Testis (tissue), 5 donors: ENCODE measurements around the gene PIH1D1. TPM values are rescaled to one million over a fixed set of nuclear protein-coding genes. Genes with fewer than 3 reads are reported as not detected.
A peak's percentile ranks its signal among the peaks of the same experiment; 100 is the strongest.

Experiments used
- DNase-seq: peaks from one replicate; pipeline ENCODE4 v3.0.0-alpha.2; 2019
- H3K27ac ChIP-seq, 2 donors: fragments of 200-600 bp; sonication (generic); one replicate each; pipeline ENCODE4 v1.5.1; 2019
- H3K27me3 ChIP-seq: fragments of 200-600 bp; sonication (generic); one replicate; pipeline ENCODE4 v1.5.1; 2019
- H3K36me3 ChIP-seq: fragments of 200-600 bp; sonication (generic); one replicate; pipeline ENCODE4 v1.5.1; 2017; ENCODE audit warnings: low read depth; ENCODE audit errors: missing control alignments
- H3K4me1 ChIP-seq: fragments of 200-600 bp; sonication (generic); one replicate; pipeline ENCODE4 v1.5.1; 2019
- H3K4me3 ChIP-seq, 2 donors: fragments of 200-600 bp; sonication (generic); one replicate each; pipeline ENCODE4 v1.5.1; 2017 to 2019
- H3K9me3 ChIP-seq: fragments of 200-600 bp; sonication (generic); one replicate; pipeline ENCODE4 v1.5.1; 2017
- CTCF ChIP-seq, 3 experiments: fragments of 450-650 bp in 2 of 3; fragments of 200-600 bp in 1 of 3; sonication (generic) in 1 of 3; IDR thresholded peaks; one replicate each; pipeline ENCODE4 v1.5.1; 2016 to 2019; ENCODE audit warnings: antibody characterized with exemption in 3 of 3, mild to moderate bottlenecking in 2 of 3, moderate library complexity in 1 of 3
- POLR2A ChIP-seq: fragments of 450-650 bp; IDR thresholded peaks from one replicate; pipeline ENCODE4 v1.6.1; 2017; ENCODE audit warnings: antibody characterized with exemption, mild to moderate bottlenecking, moderate library complexity
- WGBS, 2 donors: methylation state at CpG; one replicate each; pipeline ENCODE4 v1.1.5; 2018; 5-methylcytosine and 5-hydroxymethylcytosine counted together
- intact Hi-C: fragments of 100-400 bp; cut with DNase I; formaldehyde crosslinking; loops from one replicate; pipeline ENCODE4 v1.15.1; 2023; ENCODE audit warnings: low total_unique reads
- long read RNA-seq, 2 donors: transcript quantifications; one replicate each; lab custom pipeline, GENCODE V29; 2026
- polyA plus RNA-seq: library from polyadenylated mRNA; stranded (reverse); fragments of 350-450 nt; fragmentation: Illumina TruSeq; extraction: RNeasy Lipid Tissue Mini Kit (QIAGEN cat#74804); gene quantifications from one replicate; pipeline ENCODE4 v1.2.3, GENCODE V29; 2014; ENCODE audit warnings: low read depth, low replicate concordance; ENCODE audit not compliant: insufficient read depth
- total RNA-seq, 2 donors: library from RNA; depleted of rRNA; stranded (reverse); fragments of >200 nt; gene quantifications; one replicate each; pipeline ENCODE4 v1.2.3, GENCODE V29; 2016

Gene PIH1D1
- total RNA-seq (10 to 100 TPM; 45.9 to 49.6 TPM), polyA plus RNA-seq (55.3 TPM)
- long read RNA-seq, donor 1, transcript PIH1D1-201 (9 exons, 1,192 nt): major isoform, 17 of 56 reads
- long read RNA-seq, donor 1, transcript PIH1D1-223 (2 exons, 474 nt): minor isoform, 5 of 56 reads
- long read RNA-seq, donor 1, partial matches to known transcripts: 31 of 56 reads
- long read RNA-seq, donor 1, other reads (novel, unspliced or antisense): 0 of 56 reads
- long read RNA-seq, donor 2, transcript PIH1D1-201 (9 exons, 1,192 nt): major isoform, 13 of 20 reads
- long read RNA-seq, donor 2, partial matches to known transcripts: 0 of 20 reads
- long read RNA-seq, donor 2, other reads (novel, unspliced or antisense): 0 of 20 reads

DNA sequence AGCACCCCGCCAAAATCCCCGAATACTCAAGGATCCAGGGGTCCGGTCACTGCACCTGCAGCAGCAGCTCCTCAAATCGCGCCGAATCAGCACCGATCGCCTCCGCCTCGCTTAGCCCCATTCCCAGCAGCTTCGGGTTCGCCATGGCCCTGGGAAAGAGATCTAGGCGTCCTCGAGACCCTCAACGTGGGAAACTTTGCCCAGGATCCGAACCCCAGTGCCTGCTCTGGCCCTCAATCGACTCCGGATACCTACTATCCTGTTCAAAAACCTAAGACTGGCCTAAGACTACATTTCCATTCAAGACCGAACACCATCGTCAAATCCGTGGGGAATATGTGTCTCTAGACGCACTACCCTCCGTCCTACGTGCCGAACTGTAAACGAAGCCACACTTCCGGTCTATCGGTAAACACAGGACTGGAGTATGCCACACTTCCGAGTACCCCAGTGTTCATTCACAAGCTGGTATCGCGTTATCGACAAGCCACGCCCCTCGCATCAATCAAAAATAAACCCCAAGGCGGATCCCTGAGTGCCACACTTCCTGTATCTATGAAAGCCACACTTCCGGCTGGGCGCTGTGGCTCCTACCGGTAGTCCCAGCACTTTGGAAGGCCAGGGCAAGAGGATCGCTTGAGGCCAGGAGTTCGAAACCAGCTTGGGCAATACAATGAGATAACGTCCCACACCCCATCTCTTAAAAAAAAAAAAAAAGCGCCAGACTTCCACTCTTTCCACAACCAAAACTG, at the start of gene PIH1D1:
Gene PIH1D1 (minus strand): TSS at position 385 of the 752 bp plus-strand sequence. CDS start 240 bp downstream, at position 145.
- TF ChIP-seq CTCF (IDR thresholded peaks at IDR 0.05): peak in 1 of 3 experiments; percentile 10
- TF ChIP-seq POLR2A: no peak
- peaks cover 4% of the 10 kb centered on the region for H3K4me1 ChIP-seq
- no peaks in the 10 kb centered on the region for H3K36me3 ChIP-seq
- WGBS, 2 donors: 2 to 8% methylated on average over 40 to 42 of the region's 42 CpGs
- H3K9me3 ChIP-seq: no peaks in the 10 kb centered on the region
- H3K4me3 ChIP-seq: peak within 1 kb of the TSS; percentile 56 to 83
- DNase-seq: peak; percentile 100
- intact Hi-C loops: no loop called here
- H3K27ac ChIP-seq: peak within 1 kb of the TSS; percentile 94 to 96
- H3K27me3 ChIP-seq: no peaks in the 10 kb centered on the region

DNA sequence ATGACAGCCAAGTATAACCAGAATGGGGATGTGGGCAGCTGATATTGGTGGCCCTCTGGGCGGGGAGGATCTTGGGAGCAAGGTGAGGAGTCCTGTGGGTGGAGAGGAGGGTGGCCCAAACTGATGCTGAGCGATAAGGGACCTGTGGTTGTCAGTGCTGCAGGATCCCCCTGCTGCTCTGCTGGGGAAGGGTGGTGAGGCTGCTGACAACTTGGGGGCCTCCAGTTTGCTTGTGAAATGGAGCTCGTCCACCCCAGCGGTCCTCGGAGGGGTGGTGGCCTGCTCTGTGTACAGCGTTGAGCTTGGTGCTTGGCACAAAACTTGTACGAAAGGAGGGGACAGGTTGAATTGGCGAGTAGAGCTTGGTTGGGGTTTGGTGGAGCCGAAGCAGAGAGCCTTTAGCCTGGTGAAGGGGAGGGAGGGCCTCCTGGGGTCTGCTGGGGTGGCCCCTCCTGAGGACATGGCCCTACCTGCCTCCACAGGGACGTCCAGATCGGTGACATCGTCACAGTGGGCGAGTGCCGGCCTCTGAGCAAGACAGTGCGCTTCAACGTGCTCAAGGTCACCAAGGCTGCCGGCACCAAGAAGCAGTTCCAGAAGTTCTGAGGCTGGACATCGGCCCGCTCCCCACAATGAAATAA, 47.5 kb upstream of the PIH1D1 start:
- intact Hi-C loops: no loop called here
- TF ChIP-seq CTCF (IDR thresholded peaks at IDR 0.05) (no peak), POLR2A (no peak)
- no peaks in the 10 kb centered on the region for H3K36me3 ChIP-seq
- 45 to 58% methylated on average over 16 to 19 of the region's 19 CpGs for WGBS, 2 donors
- peaks cover 42% of the 10 kb centered on the region for H3K4me1 ChIP-seq
- no peaks in the 10 kb centered on the region for H3K27me3 ChIP-seq
- no peak overlapping the region for H3K4me3 ChIP-seq
- DNase-seq: peak; percentile 64
- H3K27ac ChIP-seq: peak overlapping the region; percentile 65 to 73
- H3K9me3 ChIP-seq: no peaks in the 10 kb centered on the region

DNA sequence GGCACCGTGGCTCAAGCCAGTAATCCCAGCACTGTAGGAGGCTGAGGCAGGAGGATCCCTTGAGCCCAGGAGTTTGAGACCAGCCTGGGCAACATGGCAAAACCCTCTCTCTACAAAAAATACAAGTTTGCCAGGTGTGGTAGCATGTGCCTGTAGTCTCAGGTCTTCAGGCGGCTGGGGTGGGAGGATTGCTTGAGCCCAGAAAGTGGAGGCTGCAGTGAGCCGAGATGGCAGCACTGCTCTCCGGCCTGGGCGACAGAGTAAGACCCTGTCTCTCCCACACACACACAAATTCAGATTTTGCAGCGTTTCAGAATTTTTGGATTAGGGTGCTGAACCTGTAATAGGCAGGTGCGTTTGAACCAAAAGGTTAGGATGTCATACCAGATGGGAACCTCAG, 46.9 kb upstream of the PIH1D1 start:
- no peak for DNase-seq
- H3K27ac ChIP-seq: no peak overlapping the region
- no peak overlapping the region for H3K4me3 ChIP-seq
- H3K27me3 ChIP-seq: no peaks in the 10 kb centered on the region
- TF ChIP-seq CTCF (IDR thresholded peaks at IDR 0.05) (no peak), POLR2A (no peak)
- 80 to 86% methylated on average over 7 of the region's 7 CpGs for WGBS, 2 donors
- H3K9me3 ChIP-seq: no peaks in the 10 kb centered on the region
- H3K4me1 ChIP-seq: peaks cover 42% of the 10 kb centered on the region
- no peaks in the 10 kb centered on the region for H3K36me3 ChIP-seq
- intact Hi-C loops: no loop called here

- Histone ChIP-seq H3K27ac (peak overlapping the region; percentile 98), H3K36me3 (no peaks in the 10 kb centered on the region), H3K4me1 (peaks cover 34% of the 10 kb centered on the region), H3K4me3 (no peak overlapping the region), H3K27me3 (no peaks in the 10 kb centered on the region), H3K9me3 (no peaks in the 10 kb centered on the region)
- 89 to 93% methylated on average over 6 to 12 of the region's 12 CpGs for WGBS, 2 donors
- TF ChIP-seq CTCF (IDR thresholded peaks at IDR 0.05) (no peak), POLR2A (no peak)
- intact Hi-C loops: no loop called here
- DNase-seq: no peak
These were observed 46.1 kb upstream of the PIH1D1 start for GRCh38 chr19:49497789-49498103.
